Skin of body (tissue), 3 donors: ENCODE data around the gene UAP1L1. TPM values are rescaled to one million over a fixed set of nuclear protein-coding genes. Genes with fewer than 3 reads are reported as not detected.

Source experiments
- DNase-seq: peaks from one replicate; lab custom pipeline; 2025; lab: John Stamatoyannopoulos, UW
- small RNA-seq: library from RNA; depleted of rRNA; stranded (forward); fragments of <200 nt; gene quantifications from one replicate; pipeline ENCODE3, GENCODE V24; 2014; ENCODE audit warnings: low replicate concordance
- total RNA-seq: library from RNA; depleted of rRNA; stranded (reverse); fragments of >200 nt; gene quantifications from one replicate; pipeline ENCODE4 v1.2.3, GENCODE V29; 2014

UAP1L1 gene
- total RNA-seq, 1 donor from 2014 or later: 5.4 TPM

DNA sequence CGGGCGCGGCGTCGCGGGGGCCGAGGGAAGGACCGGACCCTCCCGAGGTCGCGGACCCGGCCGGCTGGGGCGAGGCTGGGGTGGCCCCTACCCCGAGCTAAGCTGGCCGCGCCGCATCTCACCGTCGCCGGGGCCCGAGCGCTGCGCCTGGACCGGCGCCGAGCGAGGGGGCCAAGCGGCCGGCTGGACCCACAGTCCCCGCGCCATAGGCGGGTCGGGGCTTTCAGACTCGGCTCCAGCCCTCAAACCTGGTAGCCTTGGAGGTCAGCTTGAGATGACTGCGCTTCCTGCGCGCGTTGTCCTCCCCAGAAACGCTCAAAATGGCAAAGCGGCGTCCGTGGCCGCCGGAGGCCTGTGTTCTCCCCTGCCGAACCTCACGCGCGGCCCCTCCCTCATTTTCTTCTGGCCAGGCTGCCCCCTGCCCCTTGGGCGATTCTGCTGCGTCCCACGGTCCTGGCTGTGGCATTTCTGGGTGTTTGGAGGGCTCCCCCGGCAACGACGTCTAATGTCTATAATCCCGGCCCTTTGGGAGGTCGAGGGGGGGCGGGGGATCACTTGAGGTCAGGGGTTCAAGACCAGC lies 52.9 kb downstream of the UAP1L1 start:
- DNase-seq: no peak

Small RNA genes lying within 50 kb of the gene (small RNA-seq; reads per million reads assigned to genes)
- gene RF00153: 0.12 reads per million

Other genes starting within 250 kb of the UAP1L1 start
- 0.79 TPM for gene AJM1, start 235.0 kb upstream of the UAP1L1 start, total RNA-seq
- 70.4 TPM for gene PHPT1, start 228.1 kb upstream of the UAP1L1 start, total RNA-seq
- 2.5 TPM for gene MAMDC4, start 225.2 kb upstream of the UAP1L1 start, total RNA-seq
- gene EDF1, start 211.2 kb upstream of the UAP1L1 start, total RNA-seq: 165 TPM
- 7.8 TPM for gene TRAF2, start 191.0 kb upstream of the UAP1L1 start, total RNA-seq
- gene FBXW5, start 132.8 kb upstream of the UAP1L1 start, total RNA-seq: 38.8 TPM
- not detected for gene C8G, start 132.3 kb upstream of the UAP1L1 start, total RNA-seq
- not detected for gene LCN12, start 125.2 kb upstream of the UAP1L1 start, total RNA-seq
- gene PTGDS, start 100.0 kb upstream of the UAP1L1 start, total RNA-seq: 15.3 TPM
- gene LCNL1, start 94.5 kb upstream of the UAP1L1 start, total RNA-seq: 0.20 TPM
- gene PAXX, start 85.1 kb upstream of the UAP1L1 start, total RNA-seq: 13.0 TPM
- gene CLIC3, start 80.9 kb upstream of the UAP1L1 start, total RNA-seq: 12.7 TPM
- 13.6 TPM for gene ABCA2, start 49.3 kb upstream of the UAP1L1 start, total RNA-seq
- 0.39 TPM for gene FUT7, start 45.4 kb upstream of the UAP1L1 start, total RNA-seq
- gene NPDC1, start 31.3 kb upstream of the UAP1L1 start, total RNA-seq: 15.4 TPM
- 8.0 TPM for gene ENTPD2, start 23.5 kb upstream of the UAP1L1 start, total RNA-seq
- gene SAPCD2, start 7.0 kb upstream of the UAP1L1 start, total RNA-seq: 5.8 TPM
- gene MAN1B1, start 9.5 kb downstream of the UAP1L1 start, total RNA-seq: 39.5 TPM
- 32.4 TPM for gene DPP7, start 37.2 kb downstream of the UAP1L1 start, total RNA-seq
- gene GRIN1, start 61.6 kb downstream of the UAP1L1 start, total RNA-seq: 0.89 TPM
- not detected for gene LRRC26, start 92.5 kb downstream of the UAP1L1 start, total RNA-seq
- gene TMEM210, start 94.5 kb downstream of the UAP1L1 start, total RNA-seq: not detected
- 22.0 TPM for gene ANAPC2, start 111.0 kb downstream of the UAP1L1 start, total RNA-seq
- gene SSNA1, start 111.2 kb downstream of the UAP1L1 start, total RNA-seq: 24.1 TPM
- gene TPRN, start 123.2 kb downstream of the UAP1L1 start, total RNA-seq: 3.4 TPM
- gene TMEM203, start 128.1 kb downstream of the UAP1L1 start, total RNA-seq: 19.5 TPM
- 3.0 TPM for gene NDOR1, start 128.2 kb downstream of the UAP1L1 start, total RNA-seq
- gene RNF208, start 144.7 kb downstream of the UAP1L1 start, total RNA-seq: 0.20 TPM
- gene CYSRT1, start 147.7 kb downstream of the UAP1L1 start, total RNA-seq: 1.4 TPM
- gene RNF224, start 150.0 kb downstream of the UAP1L1 start, total RNA-seq: not detected
- not detected for gene SLC34A3, start 153.4 kb downstream of the UAP1L1 start, total RNA-seq
- 97.1 TPM for gene TUBB4B, start 163.8 kb downstream of the UAP1L1 start, total RNA-seq
- gene STPG3, start 173.8 kb downstream of the UAP1L1 start, total RNA-seq: not detected
- 21.3 TPM for gene NELFB, start 177.8 kb downstream of the UAP1L1 start, total RNA-seq
- 1.7 TPM for gene TOR4A, start 200.2 kb downstream of the UAP1L1 start, total RNA-seq
- 9.9 TPM for gene NRARP, start 224.8 kb downstream of the UAP1L1 start, total RNA-seq